Epidermal melanocyte (primary cell): Measurements from ENCODE around the gene PTH2.
A peak's percentile ranks its signal among the peaks of the same experiment; 100 is the strongest.
"Not testable (repeated sequence)": the region's sequence is repeated elsewhere in the genome, so short reads cannot be mapped to it uniquely, and the experiment has no call there.

Source experiments
- DNase-seq: peaks from one replicate; pipeline ENCODE4 v3.0.0; 2011; ENCODE audit warnings: low spot score; ENCODE audit not compliant: insufficient read length

The PTH2 gene, protein sequence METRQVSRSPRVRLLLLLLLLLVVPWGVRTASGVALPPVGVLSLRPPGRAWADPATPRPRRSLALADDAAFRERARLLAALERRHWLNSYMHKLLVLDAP

DNA sequence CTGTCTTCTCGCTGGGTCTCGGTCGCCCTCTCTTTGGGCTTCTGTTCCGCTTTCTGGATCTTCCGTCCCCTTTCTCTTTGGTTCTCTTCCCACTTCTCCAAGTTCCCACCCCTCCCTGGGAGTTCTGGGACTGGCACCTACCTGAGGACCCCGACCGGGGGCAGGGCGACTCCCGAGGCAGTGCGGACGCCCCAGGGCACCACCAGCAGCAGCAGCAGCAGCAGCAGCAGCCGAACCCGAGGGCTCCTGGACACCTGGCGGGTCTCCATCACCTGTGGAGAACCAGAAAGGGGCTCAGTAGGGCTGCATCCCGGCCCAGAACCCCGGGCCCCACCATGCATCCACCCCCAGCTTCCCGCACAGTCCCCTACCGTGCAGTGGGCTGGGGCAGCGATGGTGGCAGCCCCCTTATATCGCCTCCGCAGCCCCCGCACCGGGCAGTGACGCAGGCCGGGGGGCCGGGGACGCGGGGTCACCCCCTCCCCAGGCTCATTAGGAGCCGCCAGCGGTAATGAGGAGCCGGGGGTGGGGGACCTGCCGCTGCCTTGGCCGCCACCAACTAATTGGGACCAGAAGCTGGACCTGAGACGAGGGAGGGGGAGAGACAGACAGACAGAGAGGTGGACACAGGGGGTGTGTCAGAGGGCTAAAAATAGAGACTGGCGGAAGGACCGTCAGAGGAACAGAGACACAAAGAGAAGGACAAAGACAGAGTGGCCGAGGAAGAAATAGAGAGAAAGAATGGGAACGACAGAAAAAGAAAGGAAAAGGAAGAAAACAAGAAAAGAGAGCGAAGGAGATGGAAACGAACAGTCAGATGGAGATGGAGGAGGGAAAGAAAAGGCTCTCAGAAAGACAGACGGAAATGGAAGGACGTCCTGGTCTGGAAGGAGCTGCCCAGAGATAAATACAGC is at the start of gene PTH2:
TSS of gene PTH2 (minus strand) at position 371 of the 914 bp plus-strand sequence. CDS start at position 269, 102 bp downstream.
- DNase-seq = peak; percentile 2

GRCh38 chr19:49472936-49473335 is 49.7 kb upstream of the PTH2 start:
- DNase-seq = no peak

DNA sequence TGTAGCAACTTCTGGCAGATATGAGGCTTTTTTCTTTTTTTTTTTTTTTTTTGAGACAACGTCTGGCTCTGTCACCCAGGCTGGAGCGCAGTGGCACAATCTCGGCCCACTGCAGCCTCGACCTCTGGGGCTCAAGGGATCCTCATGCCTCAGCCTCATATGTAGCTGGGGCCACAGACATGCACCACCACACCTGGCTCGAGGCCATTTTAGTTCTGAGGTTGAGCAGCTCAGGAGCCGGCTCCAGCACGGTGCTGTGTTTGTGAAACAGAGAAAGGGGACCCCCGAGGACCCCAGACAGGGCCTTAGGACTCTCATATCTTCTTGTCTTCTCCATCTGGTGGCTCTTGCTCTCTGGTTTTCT is 47.4 kb upstream of the PTH2 start:
- no peak for DNase-seq

- no peak for DNase-seq
These were observed 46.8 kb upstream of the PTH2 start for GRCh38 chr19:49469828-49470614.

GRCh38 chr19:49468746-49469447 is 45.7 kb upstream of the PTH2 start:
- DNase-seq = no peak

GRCh38 chr19:49468199-49468598 is 45.0 kb upstream of the PTH2 start:
- DNase-seq = no peak

DNA sequence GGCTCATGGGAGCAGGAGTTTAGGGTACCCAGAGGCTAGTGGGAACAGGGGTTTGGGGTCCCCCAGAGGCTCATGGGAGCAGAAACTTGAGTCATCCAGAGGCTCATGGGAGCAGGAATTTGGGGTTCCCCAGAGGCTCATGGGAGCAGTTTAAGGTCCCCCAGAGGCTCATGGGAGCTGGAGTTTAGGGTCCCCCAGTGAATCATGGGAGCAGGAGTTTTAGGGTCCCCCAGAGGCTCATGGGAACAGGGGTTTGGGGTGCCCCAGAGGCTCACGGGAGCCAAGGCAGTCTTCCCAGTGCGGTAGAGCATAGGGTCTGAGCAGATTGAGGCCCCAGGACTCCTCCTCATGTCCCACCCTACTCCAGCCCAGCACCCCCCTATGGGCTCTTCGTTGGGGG is 42.1 kb upstream of the PTH2 start:
- DNase-seq = no peak

GRCh38 chr19:49463960-49464740 is 40.9 kb upstream of the PTH2 start:
- DNase-seq = no peak

DNA sequence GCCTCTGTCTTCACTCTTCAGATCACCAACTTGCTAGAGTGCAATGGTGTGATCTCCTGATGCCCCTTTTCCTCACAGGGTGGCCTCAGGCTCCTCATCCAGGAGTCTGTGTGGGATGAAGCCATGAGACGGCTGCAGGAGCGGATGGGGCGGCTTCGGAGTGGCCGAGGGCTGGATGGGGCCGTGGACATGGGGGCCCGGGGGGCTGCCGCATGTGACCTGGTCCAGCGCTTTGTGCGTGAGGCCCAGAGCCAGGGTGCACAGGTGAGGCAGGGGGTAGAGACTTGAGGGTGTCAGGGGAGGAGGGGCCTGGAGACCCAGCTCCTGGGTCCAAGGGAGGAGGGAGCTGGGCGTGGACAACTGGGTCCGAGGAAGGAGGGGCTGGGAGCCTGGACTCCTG is 39.3 kb upstream of the PTH2 start:
- DNase-seq = no peak

DNA sequence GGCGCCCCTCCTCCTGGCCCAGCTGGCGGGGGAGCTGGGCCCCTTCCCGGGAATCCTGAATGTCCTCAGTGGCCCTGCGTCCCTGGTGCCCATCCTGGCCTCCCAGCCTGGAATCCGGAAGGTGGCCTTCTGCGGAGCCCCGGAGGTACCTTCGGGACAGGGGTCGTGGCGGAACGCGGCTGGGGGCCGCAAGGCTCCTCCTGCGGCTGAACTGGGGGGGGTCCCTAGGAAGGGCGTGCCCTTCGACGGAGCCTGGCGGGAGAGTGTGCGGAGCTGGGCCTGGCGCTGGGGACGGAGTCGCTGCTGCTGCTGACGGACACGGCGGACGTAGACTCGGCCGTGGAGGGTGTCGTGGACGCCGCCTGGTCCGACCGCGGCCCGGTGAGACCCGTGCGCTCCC is 38.4 kb upstream of the PTH2 start:
- DNase-seq = no peak

DNA sequence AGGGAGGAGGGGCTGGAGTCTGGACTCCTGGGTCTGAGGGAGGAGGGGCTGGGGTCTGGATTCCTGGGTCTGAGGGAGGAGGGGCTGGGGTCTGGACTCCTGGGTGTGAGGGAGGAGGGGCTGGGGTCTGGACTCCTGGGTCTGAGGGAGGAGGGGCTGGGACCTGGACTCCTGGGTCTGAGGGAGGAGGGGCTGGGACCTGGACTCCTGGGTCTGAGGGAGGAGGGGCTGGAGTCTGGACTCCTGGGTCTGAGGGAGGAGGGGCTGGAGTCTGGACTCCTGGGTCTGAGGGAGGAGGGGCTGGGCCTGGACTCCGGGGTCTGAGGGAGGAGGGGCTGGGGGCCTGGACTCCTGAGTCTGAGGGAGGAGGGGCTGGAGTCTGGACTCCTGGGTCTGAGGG is 37.9 kb upstream of the PTH2 start:
- DNase-seq = not testable (repeated sequence)

DNA sequence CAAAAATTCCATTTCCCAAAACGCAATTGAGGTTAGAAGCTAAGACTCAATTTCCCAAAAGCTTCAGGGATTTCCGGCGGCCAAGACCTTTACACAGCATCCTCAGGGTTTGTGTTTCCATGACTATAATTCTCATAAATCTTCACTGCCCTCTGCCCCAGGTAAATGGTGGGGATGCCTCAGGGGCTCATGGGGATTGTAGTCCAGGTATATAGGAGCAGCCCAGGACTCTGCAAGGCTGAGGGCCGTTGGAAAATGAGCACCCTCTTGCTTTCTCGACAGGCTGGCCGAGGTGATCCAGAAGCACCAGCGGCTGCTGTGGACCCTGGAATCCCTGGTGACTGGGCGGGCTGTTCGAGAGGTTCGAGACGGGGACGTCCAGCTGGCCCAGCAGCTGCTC is 36.1 kb upstream of the PTH2 start:
- DNase-seq = no peak

DNA sequence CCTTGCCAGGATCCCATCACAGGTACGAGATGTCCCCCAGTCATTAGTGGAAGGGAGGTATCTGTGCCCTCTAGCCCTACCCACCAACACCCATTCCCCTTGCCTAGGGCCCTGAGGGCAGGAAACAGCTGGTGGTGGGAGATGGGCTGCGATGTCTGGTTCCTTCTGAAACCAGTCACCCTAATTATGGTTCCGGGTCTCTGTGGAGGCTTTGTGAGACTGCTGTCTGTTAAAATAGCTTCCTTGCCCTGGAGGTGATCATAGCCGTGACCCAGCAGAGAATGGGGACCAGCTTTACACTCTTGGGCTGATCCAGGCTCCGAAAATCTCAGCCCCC is 35.3 kb upstream of the PTH2 start:
- no peak for DNase-seq

DNA sequence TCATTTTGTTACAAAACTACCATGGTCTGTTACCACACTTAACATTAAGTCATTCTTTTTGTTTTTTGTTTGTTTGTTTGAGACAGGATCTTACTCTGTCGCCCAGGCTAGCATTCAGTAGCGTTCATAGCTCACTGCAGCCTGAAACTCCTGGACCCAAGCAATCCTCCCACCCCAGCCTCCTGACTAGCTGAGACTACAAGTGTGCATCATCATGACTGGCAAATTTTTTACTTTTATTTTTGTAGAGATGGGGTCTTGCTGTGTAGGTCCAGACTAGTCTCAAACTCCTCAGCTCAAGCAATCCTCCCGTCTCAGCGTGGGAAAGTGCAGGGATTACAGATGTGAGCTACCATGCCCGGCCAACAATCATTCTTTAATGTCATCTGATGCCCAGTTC is 33.1 kb upstream of the PTH2 start:
- DNase-seq = no peak

- DNase-seq = no peak
These were observed 32.5 kb upstream of the PTH2 start for GRCh38 chr19:49455773-49456172.

DNA sequence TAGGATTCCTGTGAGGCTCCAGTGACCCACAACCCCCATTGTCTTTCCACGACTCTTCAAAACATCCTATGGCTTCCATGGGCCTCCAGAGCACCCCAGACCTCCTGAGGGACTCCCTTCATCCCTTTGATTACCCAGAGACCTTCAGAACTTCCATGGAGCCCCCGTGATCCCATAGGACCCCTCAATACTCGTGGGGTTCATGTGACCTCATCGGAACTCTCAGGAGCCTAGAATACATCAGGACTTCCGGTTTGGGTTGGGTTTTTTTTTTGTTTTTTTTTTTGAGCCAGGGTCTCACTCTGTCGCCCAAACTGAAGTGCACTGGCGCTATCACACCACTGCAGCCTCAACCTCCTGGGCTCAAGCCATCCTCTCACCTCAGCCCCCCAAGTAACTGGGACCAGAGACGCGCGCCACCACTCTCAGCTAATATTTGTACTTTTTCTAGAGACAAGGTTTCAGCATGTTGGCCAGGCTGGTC is 30.6 kb upstream of the PTH2 start:
- DNase-seq = no peak

DNA sequence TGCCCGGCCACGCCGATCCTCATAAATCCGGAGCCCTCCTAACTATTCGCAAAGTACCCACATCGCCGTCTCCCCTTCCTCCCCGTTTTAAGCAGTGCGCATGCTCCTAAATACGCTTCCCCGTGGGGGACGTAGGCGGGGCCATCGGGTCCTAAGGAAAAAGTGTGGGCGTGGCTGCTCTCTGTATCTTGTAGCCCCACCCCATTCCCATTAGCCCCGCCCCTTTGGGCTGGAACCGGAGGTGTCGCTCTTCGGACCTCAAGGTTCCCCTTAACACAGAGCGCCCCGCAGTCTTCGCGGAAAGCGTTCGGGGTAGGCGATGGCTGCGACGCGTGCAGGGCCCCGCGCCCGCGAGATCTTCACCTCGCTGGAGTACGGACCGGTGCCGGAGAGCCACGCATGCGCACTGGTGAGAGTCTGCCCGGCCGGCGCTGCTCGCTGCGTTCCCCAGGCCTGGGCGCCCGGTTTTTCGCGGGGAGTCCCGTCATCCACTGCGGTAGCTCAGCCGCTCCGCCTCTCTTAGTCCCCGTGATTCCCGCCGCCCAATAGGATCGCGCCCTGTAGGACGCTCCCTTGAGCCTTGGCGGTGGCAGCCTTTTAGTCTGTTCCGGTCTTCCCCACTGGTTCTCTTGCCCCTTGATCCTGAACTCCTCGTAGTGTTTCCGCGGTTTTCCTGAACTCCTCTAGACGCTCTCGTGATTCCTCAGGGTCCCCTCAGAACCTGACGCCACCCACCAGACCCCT is 29.9 kb upstream of the PTH2 start, which contains the start of gene ALDH16A1:
TSS of gene ALDH16A1 (plus strand) at position 213 of the 744 bp plus-strand sequence. CDS start at position 320, 107 bp downstream.
- peak; percentile 93 for DNase-seq

DNA sequence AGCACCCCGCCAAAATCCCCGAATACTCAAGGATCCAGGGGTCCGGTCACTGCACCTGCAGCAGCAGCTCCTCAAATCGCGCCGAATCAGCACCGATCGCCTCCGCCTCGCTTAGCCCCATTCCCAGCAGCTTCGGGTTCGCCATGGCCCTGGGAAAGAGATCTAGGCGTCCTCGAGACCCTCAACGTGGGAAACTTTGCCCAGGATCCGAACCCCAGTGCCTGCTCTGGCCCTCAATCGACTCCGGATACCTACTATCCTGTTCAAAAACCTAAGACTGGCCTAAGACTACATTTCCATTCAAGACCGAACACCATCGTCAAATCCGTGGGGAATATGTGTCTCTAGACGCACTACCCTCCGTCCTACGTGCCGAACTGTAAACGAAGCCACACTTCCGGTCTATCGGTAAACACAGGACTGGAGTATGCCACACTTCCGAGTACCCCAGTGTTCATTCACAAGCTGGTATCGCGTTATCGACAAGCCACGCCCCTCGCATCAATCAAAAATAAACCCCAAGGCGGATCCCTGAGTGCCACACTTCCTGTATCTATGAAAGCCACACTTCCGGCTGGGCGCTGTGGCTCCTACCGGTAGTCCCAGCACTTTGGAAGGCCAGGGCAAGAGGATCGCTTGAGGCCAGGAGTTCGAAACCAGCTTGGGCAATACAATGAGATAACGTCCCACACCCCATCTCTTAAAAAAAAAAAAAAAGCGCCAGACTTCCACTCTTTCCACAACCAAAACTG is 28.4 kb upstream of the PTH2 start, which contains the start of gene PIH1D1:
TSS of gene PIH1D1 (minus strand) at position 385 of the 752 bp plus-strand sequence. CDS start at position 145, 240 bp downstream.
- peak; percentile 95 for DNase-seq

- no peak for DNase-seq
These were observed 27.2 kb upstream of the PTH2 start for GRCh38 chr19:49450405-49450804.
